ENCODE results near the gene VSTM2B. TPM values are rescaled to one million over a fixed set of nuclear protein-coding genes. Genes with fewer than 3 reads are reported as not detected.

Gene VSTM2B
- total RNA-seq, 1 experiment from 2014 or later, result 0.31 TPM

DNA sequence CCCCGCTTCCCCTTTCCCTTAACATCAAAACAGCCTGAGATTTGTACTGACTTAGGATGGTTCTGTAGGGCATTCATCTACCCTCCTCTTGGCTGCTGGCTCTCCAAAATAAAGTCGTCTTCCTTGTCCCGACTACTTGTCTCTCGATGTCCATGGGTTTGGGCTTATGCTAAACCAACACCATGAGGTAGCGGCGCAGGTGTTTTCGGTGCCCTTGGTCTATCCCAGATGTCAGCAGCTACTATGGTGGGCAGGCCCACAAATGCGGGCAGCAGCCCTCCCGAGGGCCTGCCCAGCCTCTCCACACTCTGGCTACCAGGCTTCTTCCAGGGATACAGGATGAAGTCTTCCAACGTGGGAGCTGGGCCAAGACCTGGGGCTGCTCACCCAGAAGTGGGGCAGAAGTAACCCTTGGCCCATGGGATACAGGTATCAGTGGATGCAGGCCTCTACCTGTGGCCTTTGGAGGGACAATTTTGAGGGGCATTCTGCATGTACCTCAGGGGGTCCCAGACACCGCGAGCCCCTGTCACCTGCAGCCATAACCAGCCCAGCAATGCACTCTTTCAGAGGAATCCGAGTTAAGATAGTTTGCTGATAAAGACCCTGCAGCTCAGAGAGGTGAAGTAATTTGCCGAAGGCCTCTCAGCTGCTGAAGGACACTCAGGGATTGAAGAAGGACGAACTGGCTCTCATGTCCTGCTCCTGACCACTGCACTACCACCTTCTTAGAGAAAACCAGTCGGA is 47.8 kb upstream of the VSTM2B start:
- no peak overlapping the region for H3K27ac Mint-ChIP-seq

More for the DNA sequence above, 47.8 kb upstream of the VSTM2B start:
- no peak overlapping the region for H3K18ac ChIP-seq (ENCODE audit: insufficient read length, low read depth, low read length)
- no peak overlapping the region for H2BK5ac ChIP-seq (ENCODE audit: insufficient read length, low read length)
- no peaks in the 10 kb centered on the region for H3K9me3 ChIP-seq (ENCODE audit: control insufficient read depth, low read depth, low read length)
- DNase-seq, result no peak
- no peak overlapping the region for H3K4ac ChIP-seq (ENCODE audit: low read depth, low read length)
- WGBS (ENCODE audit: extremely low coverage, insufficient read length, low lambda C conversion rate), result no CpG with 5 or more reads among the region's 16 CpGs
- no peak overlapping the region for H2BK12ac ChIP-seq (ENCODE audit: insufficient read length, low read depth, low read length)
- H3K4me2 ChIP-seq (ENCODE audit: insufficient read depth, insufficient read length, low read length), result no peak overlapping the region
- H3K27me3 ChIP-seq (ENCODE audit: insufficient read depth, low read length), result no peaks in the 10 kb centered on the region
- no peak overlapping the region for H3K9ac ChIP-seq (ENCODE audit: extremely low read depth, insufficient read length, low read length)
- no peak overlapping the region for H3K23ac ChIP-seq (ENCODE audit: insufficient read length, low read depth, low read length)
- H3K56ac ChIP-seq (ENCODE audit: insufficient read length, low read depth, low read length), result no peak overlapping the region
- TF ChIP-seq, protein P1, sequence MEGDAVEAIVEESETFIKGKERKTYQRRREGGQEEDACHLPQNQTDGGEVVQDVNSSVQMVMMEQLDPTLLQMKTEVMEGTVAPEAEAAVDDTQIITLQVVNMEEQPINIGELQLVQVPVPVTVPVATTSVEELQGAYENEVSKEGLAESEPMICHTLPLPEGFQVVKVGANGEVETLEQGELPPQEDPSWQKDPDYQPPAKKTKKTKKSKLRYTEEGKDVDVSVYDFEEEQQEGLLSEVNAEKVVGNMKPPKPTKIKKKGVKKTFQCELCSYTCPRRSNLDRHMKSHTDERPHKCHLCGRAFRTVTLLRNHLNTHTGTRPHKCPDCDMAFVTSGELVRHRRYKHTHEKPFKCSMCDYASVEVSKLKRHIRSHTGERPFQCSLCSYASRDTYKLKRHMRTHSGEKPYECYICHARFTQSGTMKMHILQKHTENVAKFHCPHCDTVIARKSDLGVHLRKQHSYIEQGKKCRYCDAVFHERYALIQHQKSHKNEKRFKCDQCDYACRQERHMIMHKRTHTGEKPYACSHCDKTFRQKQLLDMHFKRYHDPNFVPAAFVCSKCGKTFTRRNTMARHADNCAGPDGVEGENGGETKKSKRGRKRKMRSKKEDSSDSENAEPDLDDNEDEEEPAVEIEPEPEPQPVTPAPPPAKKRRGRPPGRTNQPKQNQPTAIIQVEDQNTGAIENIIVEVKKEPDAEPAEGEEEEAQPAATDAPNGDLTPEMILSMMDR (conservative IDR thresholded peaks at IDR 0.05), result no peak
- H3K27me3 Mint-ChIP-seq (ENCODE audit: low read depth), result peaks cover 8% of the 10 kb centered on the region
- H3K36me3 Mint-ChIP-seq (ENCODE audit: insufficient read depth in 1 of 3, low read depth in 3 of 3), result peaks cover 3 to 5% (median 4%) of the 10 kb centered on the region in 3 experiments; a peak in 2 of 7 replicates
- H3K9me3 Mint-ChIP-seq, result peaks cover 6 to 9% of the 10 kb centered on the region in 2 experiments; a peak in 3 of 5 replicates
- H3K4me1 Mint-ChIP-seq, result peaks cover 0 to 4% of the 10 kb centered on the region in 2 experiments; a peak in 2 of 4 replicates
- H3K23me2 ChIP-seq (ENCODE audit: insufficient read length, low read depth, low read length, poor library complexity, severe bottlenecking), result no peaks in the 10 kb centered on the region
- no peak overlapping the region for H4K91ac ChIP-seq (ENCODE audit: insufficient read length, low read depth, low read length)
- no peak overlapping the region for H4K8ac ChIP-seq (replicated peaks; ENCODE audit: insufficient read length, low read depth, low read length)
- H3K14ac ChIP-seq (ENCODE audit: insufficient read depth, low read length), result no peak overlapping the region
- no peak overlapping the region for H2BK15ac ChIP-seq (ENCODE audit: low read depth, low read length)
- no peaks in the 10 kb centered on the region for H3K4me1 ChIP-seq (ENCODE audit: insufficient read depth, low read length)
- H3K27ac ChIP-seq (ENCODE audit: insufficient read length, low read depth, low read length), result no peak overlapping the region
- no peaks in the 10 kb centered on the region for H3K79me2 ChIP-seq (ENCODE audit: insufficient read depth, low read length)
- H4K5ac ChIP-seq (ENCODE audit: insufficient read length, low read depth, low read length), result no peak overlapping the region
- H3T11ph ChIP-seq (ENCODE audit: low read length), result no peak overlapping the region
- no peak overlapping the region for H2BK20ac ChIP-seq (ENCODE audit: low read depth, low read length, poor library complexity, severe bottlenecking)
- H4K20me1 ChIP-seq (ENCODE audit: control insufficient read depth, insufficient read depth, insufficient read length), result no peaks in the 10 kb centered on the region
- no peak overlapping the region for H2BK120ac ChIP-seq (ENCODE audit: low read depth, low read length, poor library complexity, severe bottlenecking)
- no peak overlapping the region for H2AK5ac ChIP-seq (ENCODE audit: insufficient read length, low read length)
- H3K79me1 ChIP-seq (ENCODE audit: insufficient read depth, low read depth, low read length, poor library complexity, severe bottlenecking), result no peaks in the 10 kb centered on the region
- H3K4me3 Mint-ChIP-seq, result no peak overlapping the region
- H2AFZ ChIP-seq (ENCODE audit: low read length), result no peak overlapping the region
